Endothelial cell of coronary artery (primary cell): ENCODE measurements around the gene EPS8. TPM values are rescaled to one million over a fixed set of nuclear protein-coding genes. Genes with fewer than 3 reads are reported as not detected.

ENCODE experiments used
- total RNA-seq: library from RNA; depleted of rRNA; stranded (reverse); fragments of >200 nt; gene quantifications from 2 replicates; pipeline ENCODE4 v1.2.3, GENCODE V29; 2014

EPS8 gene
- total RNA-seq: 15.7 and 80.9 TPM in 2 replicates

GRCh38 chr12:15789220-15790171 lies at the start of gene EPS8:
TSS of gene EPS8 (minus strand) at chr12:15789388. CDS start at chr12:15682951, 106,437 bp downstream.

Other genes starting within 250 kb of the EPS8 start
- gene STRAP, start 93.0 kb upstream of the EPS8 start, total RNA-seq: 94.8 and 103 TPM in 2 replicates
- gene DERA, start 121.9 kb upstream of the EPS8 start, total RNA-seq: 44.0 and 54.4 TPM in 2 replicates